NCI-H146 (cell line): Measurements from ENCODE around the gene ASCC3.

Experiments used
- DNase-seq: peaks from one replicate; lab custom pipeline; 2025; lab: John Stamatoyannopoulos, UW

ASCC3 gene

DNA sequence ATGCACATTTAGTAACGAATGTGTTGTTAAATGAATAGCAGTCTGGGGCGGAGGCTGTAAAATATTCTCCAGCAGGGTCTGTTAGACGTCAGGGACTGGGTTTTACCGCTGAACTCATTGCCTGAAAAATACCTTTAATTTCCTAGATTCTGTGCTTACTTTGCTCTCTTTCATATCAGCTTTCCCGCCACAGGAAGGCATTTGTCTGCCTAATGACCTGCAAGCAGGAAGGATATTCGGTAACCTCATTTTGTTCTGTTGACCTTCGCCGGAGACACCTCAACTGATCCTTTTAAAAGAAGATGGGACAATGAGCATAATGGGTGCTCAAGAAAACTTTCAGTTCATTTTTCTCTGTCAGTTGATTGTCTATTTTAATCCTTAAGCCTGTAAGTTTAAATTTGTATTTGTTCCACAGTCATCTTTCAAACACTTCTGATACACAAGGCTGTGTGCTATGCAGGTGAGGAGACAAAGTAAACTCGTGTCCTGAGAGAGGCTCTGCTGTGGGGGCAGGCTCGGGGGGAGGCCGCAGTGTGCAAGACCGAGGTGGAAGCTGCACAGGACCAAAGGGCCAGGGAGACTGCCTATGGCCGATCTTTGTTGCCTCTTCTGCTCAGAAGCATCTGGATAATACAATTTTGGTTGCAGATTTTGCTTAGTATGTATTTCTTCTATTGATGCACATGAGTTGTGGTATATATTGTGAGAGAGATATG is 389.0 kb downstream of the ASCC3 start:
- DNase-seq: peak; percentile 82

DNA sequence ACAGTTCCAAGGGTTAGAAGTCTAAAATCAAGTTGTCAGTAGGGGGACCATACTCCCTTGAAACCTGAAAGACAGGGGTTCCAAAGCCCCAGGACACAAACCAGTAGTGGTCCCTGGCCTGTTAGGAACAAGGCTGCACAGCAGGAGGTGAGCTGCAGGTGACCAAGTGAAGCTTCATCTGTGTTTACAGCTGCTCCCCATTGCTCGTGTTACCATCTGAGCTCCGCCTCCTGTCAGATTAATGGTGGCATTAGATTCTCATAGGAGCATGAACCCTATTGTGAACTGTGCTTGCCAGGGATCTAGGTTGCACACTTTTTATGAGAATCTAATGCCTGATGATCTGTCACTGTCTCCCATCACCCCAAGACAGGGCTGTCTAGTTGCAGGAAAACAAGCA is 391.1 kb downstream of the ASCC3 start:
- peak; percentile 25 for DNase-seq

DNA sequence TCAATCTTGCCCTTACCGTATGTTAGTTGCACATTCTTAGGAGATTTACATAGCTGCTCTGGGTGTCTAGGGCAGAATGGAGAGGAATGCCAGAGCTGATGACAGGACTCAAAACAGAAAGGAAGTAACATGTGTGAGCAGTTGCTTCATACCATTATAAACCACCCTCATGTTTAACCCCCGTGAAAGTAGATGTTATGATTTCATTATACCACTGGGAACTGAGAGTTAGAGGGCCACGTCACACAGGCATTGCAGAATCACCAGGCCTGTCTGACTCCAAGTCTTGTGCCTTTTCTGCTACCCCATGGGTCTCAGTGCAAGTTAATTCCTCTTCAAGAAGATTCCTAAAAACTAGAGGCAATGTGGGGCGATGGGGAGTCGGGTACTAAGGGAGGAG is 392.9 kb downstream of the ASCC3 start:
- no peak for DNase-seq

DNA sequence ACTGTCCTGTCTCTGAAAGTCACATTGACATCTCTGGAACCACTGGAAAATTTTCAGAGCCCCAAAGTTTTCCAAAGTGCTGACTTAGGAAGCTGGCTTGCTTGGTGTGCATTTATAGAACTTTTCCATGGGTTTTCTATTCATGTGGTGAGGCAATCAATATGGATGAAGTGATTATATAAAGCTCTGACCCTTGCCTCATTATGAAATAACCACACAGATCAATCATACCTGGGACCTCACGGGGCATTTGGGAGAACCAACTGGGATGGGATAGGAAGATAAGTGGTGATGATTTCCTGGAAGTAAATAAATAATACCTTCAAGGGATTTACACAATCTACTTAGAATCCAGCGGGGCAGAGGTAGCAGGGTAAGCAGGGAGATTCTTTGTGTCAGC is 393.5 kb downstream of the ASCC3 start:
- no peak for DNase-seq

DNA sequence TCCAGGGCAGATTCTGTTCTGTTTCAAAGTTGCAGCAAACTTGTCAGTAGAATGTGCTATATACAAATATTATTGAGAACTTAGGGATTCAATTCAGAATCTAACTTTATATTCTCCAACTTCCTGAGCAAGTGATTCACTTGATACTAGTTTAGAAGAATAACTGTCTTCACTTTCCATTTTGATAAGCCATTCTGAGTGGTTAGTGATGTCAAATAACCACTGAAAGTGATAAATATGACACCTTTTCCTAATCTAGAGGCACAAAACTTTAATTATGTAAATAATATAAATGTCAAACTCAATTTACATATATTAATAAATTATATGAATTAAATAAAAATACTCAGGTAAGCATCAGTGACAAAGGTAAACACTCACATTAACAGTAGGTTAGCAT is 395.9 kb downstream of the ASCC3 start:
- DNase-seq: no peak

DNA sequence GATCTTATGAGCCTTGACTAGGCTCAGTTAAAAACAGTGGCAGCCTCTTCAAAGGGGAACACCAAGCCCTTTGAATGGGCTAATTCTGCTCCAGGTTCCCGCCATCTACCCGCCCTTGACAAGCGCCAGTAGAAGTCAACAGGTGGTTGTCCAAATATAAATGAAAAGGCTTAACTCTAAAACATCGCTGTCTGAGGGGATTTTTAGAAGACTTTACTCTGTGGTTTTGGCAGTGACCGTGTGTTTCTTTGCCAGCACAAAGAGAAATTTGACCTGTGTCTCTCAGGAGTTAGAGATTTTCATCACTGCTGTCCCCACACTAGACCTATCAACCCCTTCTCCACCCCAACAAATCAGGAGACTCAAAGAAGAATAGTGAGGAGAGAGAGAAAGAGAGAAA is 396.7 kb downstream of the ASCC3 start:
- no peak for DNase-seq

DNA sequence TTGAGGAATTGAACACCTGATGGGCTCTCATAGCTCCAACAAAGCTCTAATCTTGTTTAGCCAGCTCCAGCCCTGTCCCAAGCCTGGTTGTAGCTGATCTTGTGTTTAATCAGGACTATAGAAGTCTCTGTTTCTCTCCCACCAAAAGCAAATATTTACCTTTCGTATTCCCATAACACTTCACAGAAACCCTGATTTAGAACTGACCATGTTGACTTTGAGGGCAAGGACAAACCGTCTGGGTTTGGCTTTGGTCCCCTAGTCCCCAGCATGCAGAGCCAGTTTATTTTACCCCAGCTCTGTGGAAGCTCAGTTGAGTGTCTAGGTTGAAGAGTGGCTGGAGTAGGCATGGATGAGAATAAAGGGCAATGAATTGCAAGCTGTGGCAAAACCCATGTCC is 398.4 kb downstream of the ASCC3 start:
- DNase-seq: peak; percentile 47

DNA sequence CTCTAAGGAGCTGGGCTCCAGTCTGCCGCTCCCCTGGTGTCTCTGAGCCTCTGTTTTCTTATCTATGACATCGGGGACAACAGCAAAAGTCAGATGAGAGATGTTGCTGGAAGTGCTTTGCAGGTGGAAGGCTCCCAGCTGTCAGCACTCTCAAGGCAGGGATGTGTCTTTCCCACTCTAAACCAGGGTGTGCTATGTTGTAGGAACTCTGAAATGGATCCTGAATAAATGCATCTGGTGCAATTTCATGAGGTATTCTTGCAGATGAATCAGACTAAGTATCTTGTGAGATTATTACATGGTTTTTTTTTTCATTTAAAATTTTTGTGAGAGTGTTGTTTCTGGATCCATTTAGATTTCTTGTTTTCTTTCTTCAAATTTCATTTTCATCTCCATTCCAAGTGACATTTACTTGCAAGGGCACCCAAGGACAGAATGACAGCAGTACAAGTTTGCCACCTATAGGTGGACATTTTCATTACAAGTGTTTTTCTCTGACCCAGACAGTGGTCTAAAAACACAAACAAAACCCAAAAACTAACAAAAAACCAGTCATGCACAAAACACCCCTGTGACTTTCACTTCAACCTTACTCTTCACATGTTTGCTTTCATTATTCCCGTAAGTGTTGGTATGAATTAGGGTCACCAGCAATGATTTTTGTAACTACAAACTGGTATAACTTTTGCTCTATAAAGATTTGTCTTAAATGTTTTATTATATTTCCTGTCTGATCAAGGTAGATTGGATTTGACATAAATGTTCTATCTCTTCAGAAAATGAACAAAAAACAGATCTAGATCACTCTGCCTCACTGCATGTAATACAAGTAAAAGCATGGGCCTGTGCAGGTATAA is 401.7 kb downstream of the ASCC3 start:
- DNase-seq: peak; percentile 40

DNA sequence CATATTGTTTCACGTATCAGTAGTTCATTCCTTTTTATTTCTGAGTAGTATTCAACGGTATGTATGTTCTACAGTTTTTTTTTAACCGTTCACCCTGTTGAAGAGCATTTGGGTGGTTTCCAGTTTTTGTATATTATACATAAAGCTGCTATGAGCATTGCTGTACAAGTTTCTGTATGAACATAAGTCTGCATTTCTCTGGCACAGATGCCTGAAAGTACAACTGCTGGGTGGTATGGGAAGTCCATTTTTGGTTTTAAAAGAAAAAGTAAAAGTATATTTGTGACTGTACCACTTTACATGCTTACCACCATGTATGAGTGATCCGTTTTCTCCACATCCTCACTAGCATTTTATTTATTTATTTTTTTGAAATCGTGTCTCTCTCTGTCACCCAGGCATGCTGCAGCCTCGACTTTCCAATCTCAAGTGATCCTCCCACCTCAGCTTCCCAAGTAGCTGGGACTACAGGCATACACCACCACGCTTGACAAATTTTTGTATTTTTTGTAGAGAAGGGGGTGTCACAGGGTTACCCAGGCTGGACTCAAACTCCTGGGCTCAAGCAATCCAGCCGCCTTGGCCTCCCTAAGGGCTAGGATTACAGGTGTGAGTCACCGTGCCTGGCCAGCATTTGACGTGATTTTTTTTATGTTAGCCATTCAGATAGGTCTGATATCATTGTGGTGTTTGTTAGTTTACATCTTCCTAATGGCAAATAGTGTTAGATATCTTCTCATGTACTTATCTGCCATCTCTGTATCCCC is 405.4 kb downstream of the ASCC3 start:
- DNase-seq: no peak

DNA sequence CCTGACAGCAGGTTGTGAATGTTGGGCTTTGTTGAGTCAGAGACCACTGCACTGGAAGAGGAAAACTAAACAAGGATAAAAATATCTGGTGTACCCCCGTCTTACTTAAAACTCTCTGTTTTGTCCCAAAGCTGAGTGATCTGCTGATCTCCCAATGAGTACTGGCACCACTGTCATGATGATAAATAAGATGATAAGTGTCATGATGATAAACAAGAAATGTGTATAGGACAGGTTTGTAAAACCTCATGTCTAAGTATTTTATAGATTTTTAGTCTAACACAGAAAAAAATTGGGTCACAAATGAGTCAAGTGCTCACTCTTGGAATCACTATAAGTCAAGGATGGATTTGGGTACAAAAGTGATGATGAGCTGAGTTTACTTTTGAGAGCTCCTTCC is 407.9 kb downstream of the ASCC3 start:
- no peak for DNase-seq

DNA sequence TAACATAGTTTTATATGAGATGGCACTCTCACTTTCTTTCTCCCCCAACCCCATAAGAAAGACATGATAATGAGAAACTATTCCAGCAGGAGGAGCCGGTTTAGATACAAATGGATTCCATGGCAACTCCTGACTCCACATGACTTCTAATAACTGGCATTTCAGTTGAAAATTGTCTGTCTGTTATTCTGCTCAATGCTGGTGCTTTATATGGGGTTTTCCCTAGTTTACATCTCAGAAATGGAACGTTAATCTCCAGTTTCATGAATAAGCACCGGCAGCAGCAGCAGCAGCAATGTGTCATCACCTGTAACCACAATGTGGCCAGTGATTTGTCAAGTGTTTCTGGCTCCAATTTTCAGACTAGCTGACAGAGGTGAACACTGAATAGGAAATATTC is 408.5 kb downstream of the ASCC3 start:
- peak; percentile 52 for DNase-seq

DNA sequence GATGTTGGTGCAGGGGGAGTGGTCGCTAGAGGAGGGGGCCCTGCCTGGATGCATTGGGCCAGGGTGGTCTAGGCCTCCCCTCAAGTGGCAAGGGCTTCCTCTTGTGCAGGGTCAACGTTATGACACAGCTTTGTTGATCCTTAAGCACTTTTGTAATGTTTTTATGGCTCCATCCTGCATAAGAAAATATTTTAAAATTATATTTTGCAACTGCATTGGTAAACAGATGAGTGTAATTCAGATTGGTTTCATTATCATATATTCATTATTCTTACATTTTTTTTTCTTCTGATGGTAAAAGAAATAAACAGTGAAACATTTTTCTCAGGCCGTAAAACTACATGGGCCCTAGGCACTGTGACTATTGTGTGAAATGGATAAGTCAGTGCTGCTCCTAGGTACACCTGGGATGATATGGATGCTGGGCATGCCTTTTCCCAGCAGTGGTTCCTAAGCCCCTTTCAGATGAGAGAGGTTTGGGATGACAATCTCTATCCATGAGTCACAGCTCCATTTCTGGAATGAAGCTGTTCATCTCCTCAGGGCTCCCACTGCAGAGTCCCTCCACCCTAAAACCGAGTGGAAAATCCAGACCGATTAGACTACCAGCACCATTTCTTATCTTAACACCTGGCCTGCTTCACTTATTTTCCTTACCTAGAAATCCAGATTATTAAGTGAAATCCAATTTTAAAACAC is 410.6 kb downstream of the ASCC3 start:
- DNase-seq: no peak

DNA sequence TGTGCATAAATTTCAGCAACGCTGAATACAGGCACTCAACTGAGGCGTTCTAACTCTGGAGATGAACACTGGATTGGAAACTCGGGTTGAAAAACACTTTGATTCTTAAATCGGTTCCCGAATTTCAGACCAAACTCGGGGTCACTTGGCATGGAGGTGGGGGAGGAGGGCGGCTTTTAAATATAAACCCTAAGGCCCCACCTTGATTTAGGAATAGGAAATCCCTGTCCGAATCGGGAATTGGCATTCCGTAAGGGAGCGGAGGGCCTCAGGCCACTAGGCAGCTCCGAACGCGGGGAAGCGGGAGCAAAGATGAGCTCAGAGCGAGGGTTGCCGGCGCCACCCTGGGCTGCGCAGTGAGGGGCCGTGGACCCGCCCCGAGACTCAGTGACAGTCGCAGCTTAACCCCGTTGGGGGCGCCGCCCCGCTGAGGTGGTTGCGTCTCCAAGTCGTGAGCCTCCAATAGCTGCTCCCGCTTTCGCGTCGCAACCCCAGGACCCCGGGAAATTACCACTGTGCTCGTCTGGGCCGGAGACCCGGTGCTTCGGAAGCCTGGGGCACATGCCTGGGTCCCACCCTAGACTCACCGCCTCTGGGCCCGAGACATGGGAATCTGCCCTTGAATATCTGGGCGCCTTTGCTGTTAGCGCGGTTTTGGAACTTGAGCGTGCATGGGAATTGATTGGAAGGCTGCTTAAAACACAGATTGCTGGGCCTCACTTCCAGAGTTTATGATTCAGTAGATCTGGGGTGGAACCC is 411.8 kb downstream of the ASCC3 start:
- DNase-seq: no peak

DNA sequence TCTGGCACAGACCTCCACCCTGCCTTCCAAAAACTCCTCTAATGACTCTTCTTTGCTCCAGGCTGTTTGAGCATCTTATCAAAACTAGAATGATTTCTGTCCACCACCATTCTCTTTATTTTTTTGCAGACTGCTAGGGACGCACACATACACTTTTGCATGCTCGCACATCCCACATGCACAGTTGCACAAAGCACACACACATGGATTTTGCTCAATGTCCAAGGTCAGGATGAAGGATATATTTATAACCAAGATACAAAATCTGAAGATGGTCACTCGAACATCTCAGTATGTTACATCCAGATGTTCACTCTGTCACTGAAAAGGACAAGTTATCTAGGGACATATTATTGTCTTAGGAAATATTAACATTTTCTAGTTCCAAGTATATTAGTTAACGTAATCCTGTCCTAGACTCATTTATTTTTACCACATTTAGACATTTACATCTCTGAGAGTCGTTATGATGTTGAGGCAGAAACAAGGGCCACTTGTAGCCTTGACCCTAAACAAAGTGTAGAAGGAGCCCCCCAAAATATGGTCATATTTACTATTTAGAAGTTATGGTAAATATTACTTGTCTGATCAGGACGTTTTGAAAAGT is 413.0 kb downstream of the ASCC3 start:
- DNase-seq: no peak

DNA sequence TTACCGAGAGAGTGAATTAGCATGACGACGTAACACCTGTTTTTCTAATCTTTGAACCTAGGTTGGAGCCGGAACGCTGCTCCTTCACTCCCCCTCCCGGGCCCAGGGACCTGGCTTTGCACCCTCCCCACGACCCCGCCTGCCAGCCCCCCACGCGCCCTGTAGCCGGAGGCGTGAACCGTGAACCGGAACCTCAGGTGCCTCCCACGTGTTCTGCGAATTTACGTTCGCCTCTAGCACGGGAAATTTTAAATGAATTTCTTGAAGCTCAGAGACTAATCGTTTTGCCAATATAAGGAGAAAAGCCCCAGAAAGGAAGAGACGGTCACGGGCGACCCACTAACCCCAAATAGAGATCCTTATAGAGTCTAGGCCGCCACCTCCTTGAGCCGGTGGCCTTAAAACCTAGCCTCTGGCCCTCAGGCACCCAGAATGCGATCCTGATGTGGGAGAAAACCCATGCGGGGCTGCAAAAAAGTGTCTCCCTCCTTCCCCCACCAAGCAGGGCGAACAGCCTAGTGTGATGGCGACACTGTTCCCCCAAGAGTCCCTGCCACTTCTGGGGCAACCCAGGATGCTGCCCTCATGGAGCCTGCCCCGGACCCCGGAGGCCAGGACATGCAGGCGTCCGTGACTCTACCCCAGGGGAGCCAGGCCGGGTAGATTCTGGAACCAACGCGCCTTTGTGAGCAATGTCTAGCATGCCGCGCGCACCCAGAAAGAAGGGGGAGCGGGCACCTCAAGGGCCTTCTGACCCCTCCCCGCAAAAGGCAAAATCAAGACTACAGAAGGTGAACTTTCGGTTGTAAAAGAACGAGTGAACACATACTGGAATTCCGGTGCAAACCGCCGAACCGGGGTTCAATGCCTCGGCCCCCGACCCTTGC is 413.8 kb downstream of the ASCC3 start:
- no peak for DNase-seq

DNA sequence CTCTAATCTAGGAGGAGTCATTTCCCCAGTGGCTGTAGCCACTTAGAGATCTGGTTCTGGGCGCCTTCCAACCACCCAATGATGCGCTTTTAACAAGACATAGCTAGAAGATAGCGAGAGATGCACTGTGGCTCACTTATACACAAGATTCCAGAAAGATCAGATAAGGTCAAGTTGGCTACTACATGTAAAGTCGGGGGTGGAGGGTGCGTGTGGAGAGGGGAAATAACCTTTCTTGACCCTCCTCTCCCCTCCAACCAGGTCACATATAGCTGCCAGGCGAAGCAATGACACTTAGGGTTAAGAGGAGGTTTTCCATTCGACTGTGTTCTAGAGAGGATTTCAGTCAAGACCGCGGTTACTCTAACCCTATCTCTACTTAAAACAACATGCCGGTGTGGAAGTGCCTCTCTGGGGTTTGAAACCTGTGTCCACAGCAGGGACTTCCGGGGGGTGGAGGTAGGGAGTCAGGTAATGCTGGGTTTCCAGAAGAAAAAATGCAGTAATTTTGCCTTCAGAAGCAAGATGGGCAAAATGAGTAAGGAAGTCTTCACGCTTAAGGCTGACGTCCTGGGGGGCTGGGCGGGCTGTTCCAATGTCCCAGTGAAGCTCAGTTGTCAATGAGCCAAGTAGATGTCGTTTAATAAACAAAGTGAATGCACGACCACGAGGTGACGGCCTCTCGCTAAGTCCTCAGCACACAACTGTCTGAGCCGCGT is 414.6 kb downstream of the ASCC3 start:
- DNase-seq: no peak

DNA sequence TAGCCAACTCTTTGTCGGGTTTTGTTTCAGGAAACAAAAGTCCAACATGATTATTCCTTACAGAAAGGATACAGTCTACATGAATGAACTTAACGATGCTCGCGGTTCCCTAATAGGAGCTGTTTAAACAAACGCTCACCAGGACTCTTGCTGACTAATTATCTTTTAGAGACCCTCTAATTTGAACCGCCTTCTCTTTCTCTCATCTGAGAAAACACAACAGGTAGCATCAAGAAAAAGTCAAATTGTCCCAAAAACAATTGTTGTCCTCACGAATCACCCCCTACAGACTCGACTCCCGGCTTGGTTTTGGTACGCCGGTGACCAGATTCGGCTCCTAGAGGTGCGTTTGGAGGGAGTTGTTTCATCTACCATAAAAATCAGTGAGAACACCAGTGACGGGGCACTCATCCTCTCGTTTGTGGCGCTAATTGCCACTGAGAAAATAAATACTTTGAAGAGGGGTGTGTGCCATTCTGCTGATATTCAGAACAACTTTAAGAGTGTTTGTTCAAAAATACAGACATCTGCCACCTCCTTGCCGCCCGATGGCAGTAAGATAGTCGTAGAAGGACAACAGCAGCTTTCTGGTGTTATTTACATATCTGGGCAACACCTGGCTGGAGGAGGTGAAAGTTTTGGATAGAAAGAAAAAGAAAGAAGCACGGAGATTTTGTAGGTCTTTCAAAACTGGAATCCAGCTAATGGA is 415.3 kb downstream of the ASCC3 start:
- DNase-seq: no peak

DNA sequence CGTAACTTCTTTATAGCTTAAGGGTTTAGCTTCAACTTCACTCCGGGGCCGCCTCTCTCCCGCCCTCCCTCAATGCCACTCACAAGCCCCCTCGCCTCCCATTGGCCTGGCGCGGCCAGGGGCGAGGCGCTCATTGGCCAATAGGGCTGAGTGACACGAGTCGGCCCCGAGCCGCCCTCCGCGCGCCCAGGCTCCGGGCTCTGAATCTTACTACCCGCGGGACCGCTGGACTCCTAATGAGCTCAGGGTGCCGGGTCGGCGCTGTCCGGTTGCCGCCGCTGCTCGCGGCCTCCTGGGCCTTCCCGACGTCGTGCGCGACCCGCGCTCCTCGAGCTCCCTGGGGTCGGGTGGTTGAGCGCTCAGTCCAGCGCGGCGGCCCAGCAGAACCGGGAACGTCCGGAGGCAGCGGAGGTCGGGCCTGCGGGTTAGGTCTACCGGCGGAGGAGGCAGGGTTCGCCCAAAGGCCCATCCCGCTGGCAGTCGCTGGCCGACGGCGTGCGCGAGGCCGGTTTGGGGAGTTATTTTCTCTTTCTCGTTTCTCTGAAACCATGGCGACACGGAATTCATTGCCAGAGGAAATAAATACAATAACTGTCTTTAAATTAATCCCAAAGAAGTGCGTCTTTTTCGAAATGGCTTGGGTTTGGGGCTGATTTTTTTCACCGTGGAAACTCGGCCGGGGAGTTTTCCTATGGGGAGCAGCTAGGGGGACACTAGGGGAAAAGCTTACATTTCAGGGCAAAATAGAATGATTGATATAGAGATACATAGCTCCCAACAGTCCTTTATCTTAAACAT is 416.0 kb downstream of the ASCC3 start, which contains the start of gene SIM1:
Gene SIM1, minus strand, starts transcription at position 19 of the 798 bp plus-strand sequence. CDS start 1,453 bp downstream, outside the sequence.
- no peak for DNase-seq
